Memory B cell (primary cell): ENCODE measurements around the gene FAM131B.

Source experiments
- ATAC-seq: fragments of 150-1000 bp; cut with Tn5 transposase; 2 replicates; pipeline ENCODE4 v1.10.0; 2021; ENCODE audit warnings: low read depth, mild to moderate bottlenecking, moderate library complexity
- DNase-seq, 2 donors: peaks; one replicate each; pipeline ENCODE4 v3.0.0; 2022; ENCODE audit warnings: low spot score in 2 of 2
- H3K27ac Mint-ChIP-seq: one replicate; pipeline ENCODE4 v1.8.0; 2022; ENCODE audit warnings: mild to moderate bottlenecking, moderate library complexity, mixed read lengths
- H3K27me3 Mint-ChIP-seq: one replicate; pipeline ENCODE4 v1.8.0; 2022; ENCODE audit warnings: mixed read lengths
- H3K36me3 Mint-ChIP-seq: one replicate; pipeline ENCODE4 v1.8.0; 2022; ENCODE audit warnings: mild to moderate bottlenecking, mixed read lengths
- H3K4me1 Mint-ChIP-seq: one replicate; pipeline ENCODE4 v1.8.0; 2022; ENCODE audit warnings: mixed read lengths
- H3K4me3 Mint-ChIP-seq: one replicate; pipeline ENCODE4 v1.8.0; 2022; ENCODE audit warnings: mild to moderate bottlenecking, moderate library complexity, mixed read lengths
- H3K9me3 Mint-ChIP-seq: one replicate; pipeline ENCODE4 v1.8.0; 2022; ENCODE audit warnings: mixed read lengths

Gene FAM131B

DNA sequence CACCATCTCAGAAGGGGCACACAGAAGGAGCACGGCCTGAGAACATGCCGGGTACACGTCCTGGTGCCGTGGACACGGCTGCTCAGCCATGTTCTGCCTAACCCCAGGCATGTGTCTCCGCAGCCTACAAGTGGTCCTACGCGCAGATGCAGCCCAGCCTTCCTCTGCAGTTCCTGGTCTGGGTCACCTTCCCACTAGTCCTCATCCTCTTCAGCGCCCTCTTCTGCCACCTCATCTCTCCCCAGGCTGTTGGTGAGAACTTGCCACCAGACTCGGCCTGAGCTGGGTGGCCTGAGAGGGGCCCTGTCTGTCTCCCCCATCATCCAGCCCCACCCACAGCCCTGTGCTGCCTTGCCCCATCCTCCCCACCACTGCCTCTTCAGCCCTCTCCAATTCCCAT lies 41.3 kb downstream of the FAM131B start:
- H3K27ac Mint-ChIP-seq: no peak overlapping the region
- ATAC-seq (no peak), DNase-seq (no peak)
- H3K4me3 Mint-ChIP-seq: no peak overlapping the region
- peaks cover 23% of the 10 kb centered on the region for H3K4me1 Mint-ChIP-seq
- H3K9me3 Mint-ChIP-seq: no peaks in the 10 kb centered on the region
- no peaks in the 10 kb centered on the region for H3K36me3 Mint-ChIP-seq
- H3K27me3 Mint-ChIP-seq: no peaks in the 10 kb centered on the region

- Mint-ChIP-seq H3K27me3 (no peaks in the 10 kb centered on the region), H3K9me3 (no peaks in the 10 kb centered on the region), H3K27ac (no peak overlapping the region), H3K36me3 (no peaks in the 10 kb centered on the region), H3K4me1 (peaks cover 21% of the 10 kb centered on the region), H3K4me3 (no peak overlapping the region)
- ATAC-seq (no peak), DNase-seq (no peak)
These were observed 41.9 kb downstream of the FAM131B start for GRCh38 chr7:143320620-143321019.

GRCh38 chr7:143318661-143319060 lies 43.9 kb downstream of the FAM131B start:
- H3K36me3 Mint-ChIP-seq: no peaks in the 10 kb centered on the region
- no peak overlapping the region for H3K4me3 Mint-ChIP-seq
- peaks cover 4% of the 10 kb centered on the region for H3K4me1 Mint-ChIP-seq
- no peaks in the 10 kb centered on the region for H3K27me3 Mint-ChIP-seq
- DNase-seq: no peak
- no peaks in the 10 kb centered on the region for H3K9me3 Mint-ChIP-seq
- no peak for ATAC-seq
- no peak overlapping the region for H3K27ac Mint-ChIP-seq

DNA sequence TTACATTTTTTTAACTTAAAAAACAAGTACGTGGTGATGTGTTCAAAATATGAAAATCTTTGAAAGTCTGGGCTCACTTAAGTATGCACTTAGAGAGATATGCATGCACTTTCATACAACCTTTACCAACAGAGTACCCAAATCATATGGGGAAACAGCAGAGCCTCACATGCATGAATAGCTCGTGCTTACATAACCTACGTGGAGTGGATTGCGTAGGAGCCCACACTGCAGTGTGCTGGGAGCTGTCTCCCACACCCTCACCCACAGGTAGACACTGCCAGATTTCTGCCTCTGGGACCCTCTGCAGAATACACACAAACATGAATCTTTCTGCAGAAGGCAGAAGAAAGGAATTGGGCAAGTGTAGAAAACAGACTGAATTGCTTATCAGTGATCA lies 46.0 kb downstream of the FAM131B start:
- no peaks in the 10 kb centered on the region for H3K9me3 Mint-ChIP-seq
- H3K27ac Mint-ChIP-seq: no peak overlapping the region
- ATAC-seq: no peak

GRCh38 chr7:143315776-143316175 lies 46.7 kb downstream of the FAM131B start, which contains the start of gene CLCN1:
Gene CLCN1, plus strand, starts transcription at chr7:143316111. Its CDS starts 102 bp downstream, at chr7:143316213.
- Mint-ChIP-seq H3K27ac (no peak within 1 kb of the TSS), H3K27me3 (no peaks in the 10 kb centered on the region), H3K36me3 (no peaks in the 10 kb centered on the region), H3K4me3 (no peak within 1 kb of the TSS), H3K4me1 (peaks cover under 1% of the 10 kb centered on the region), H3K9me3 (no peaks in the 10 kb centered on the region)
- ATAC-seq: no peak
- DNase-seq: no peak

More for the DNA sequence above, 46.0 kb downstream of the FAM131B start:
- Mint-ChIP-seq H3K27me3 (no peaks in the 10 kb centered on the region), H3K4me3 (no peak overlapping the region), H3K36me3 (no peaks in the 10 kb centered on the region), H3K4me1 (no peaks in the 10 kb centered on the region)
- no peak for DNase-seq

GRCh38 chr7:143314127-143314526 lies 48.4 kb downstream of the FAM131B start:
- Mint-ChIP-seq H3K27me3 (no peaks in the 10 kb centered on the region), H3K4me3 (no peak overlapping the region), H3K4me1 (peaks cover 6% of the 10 kb centered on the region), H3K9me3 (no peaks in the 10 kb centered on the region), H3K36me3 (no peaks in the 10 kb centered on the region), H3K27ac (no peak overlapping the region)
- DNase-seq (no peak), ATAC-seq (no peak)

GRCh38 chr7:143308632-143309031 lies 53.9 kb downstream of the FAM131B start:
- H3K27ac Mint-ChIP-seq: peak overlapping the region; percentile 74
- H3K27me3 Mint-ChIP-seq: no peaks in the 10 kb centered on the region
- no peak for ATAC-seq
- H3K9me3 Mint-ChIP-seq: no peaks in the 10 kb centered on the region
- H3K4me1 Mint-ChIP-seq: peaks cover 16% of the 10 kb centered on the region
- peaks cover 32% of the 10 kb centered on the region for H3K36me3 Mint-ChIP-seq
- no peak for DNase-seq
- H3K4me3 Mint-ChIP-seq: no peak overlapping the region

DNA sequence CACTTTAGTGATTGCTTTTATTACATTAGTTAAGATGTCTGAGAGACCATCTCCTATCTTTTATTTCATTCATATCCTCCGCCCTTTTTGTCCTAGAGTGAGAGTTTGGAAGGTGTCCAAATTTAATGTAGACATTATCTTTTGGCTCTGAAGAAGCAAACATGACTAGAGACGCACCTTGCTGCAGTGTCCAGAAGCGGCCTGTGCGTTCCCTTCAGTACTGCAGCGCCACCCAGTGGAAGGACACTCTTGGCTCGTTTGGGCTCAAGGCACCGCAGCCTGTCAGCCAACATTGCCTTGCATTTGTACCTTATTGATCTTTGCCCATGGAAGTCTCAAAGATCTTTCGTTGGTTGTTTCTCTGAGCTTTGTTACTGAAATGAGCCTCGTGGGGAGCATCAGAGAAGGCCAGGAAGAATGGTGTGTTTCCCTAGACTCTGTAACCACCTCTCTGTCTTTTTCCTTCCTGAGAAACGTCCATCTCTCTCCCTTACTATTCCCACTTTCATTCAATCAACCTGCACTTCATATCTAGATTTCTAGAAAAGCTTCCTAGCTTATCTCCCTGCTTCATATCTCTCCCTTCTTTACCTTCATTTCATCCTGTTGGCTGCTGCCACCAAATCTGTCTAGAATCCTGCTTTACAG lies 57.0 kb downstream of the FAM131B start:
- peaks cover 22% of the 10 kb centered on the region for H3K4me1 Mint-ChIP-seq

DNA sequence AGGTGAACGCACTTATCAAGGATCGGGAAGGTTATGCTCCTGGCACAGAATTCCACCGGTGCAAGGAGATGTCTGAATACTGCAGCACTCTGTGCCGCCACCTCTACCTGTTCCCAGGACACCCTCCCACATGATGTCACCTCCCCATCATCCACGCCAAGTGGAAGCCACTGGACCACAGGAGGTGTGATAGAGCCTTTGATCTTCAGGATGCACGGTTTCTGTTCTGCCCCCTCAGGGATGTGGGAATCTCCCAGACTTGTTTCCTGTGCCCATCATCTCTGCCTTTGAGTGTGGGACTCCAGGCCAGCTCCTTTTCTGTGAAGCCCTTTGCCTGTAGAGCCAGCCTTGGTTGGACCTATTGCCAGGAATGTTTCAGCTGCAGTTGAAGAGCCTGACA lies 57.6 kb downstream of the FAM131B start:
- H3K27ac Mint-ChIP-seq: no peak overlapping the region
- H3K36me3 Mint-ChIP-seq: peaks cover 57% of the 10 kb centered on the region
- H3K9me3 Mint-ChIP-seq: no peaks in the 10 kb centered on the region
- ATAC-seq (no peak), DNase-seq (no peak)
- no peaks in the 10 kb centered on the region for H3K27me3 Mint-ChIP-seq
- no peak overlapping the region for H3K4me3 Mint-ChIP-seq
- H3K4me1 Mint-ChIP-seq: peaks cover 23% of the 10 kb centered on the region

More for the DNA sequence above, 57.0 kb downstream of the FAM131B start:
- no peak overlapping the region for H3K4me3 Mint-ChIP-seq
- H3K9me3 Mint-ChIP-seq: no peaks in the 10 kb centered on the region
- DNase-seq (peak; percentile 51 to 54), ATAC-seq (peak; percentile 78)
- H3K36me3 Mint-ChIP-seq: peaks cover 53% of the 10 kb centered on the region
- no peaks in the 10 kb centered on the region for H3K27me3 Mint-ChIP-seq
- H3K27ac Mint-ChIP-seq: peak overlapping the region; percentile 58

DNA sequence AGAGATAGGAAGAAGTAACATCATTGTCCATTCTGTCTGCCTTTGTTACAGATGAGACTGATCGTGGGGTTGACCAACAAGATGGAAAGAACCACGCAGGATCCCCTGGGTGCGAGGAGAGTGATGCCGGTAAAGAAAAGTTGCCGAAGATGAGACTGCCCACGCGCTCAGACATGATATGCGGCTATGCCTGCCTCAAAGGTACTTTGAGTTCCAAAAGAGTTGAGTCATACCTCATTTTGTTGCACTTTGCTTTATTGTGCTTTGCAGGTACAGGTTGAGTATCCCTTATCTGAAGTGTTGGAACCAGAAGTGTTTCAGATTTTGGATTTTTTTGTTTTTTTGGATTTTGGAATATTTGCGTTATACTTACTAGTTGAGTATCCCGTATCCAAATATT lies 58.8 kb downstream of the FAM131B start:
- Mint-ChIP-seq H3K27ac (no peak overlapping the region), H3K4me3 (no peak overlapping the region), H3K36me3 (peaks cover 59% of the 10 kb centered on the region), H3K27me3 (no peaks in the 10 kb centered on the region), H3K4me1 (peaks cover 26% of the 10 kb centered on the region), H3K9me3 (no peaks in the 10 kb centered on the region)
- DNase-seq: no peak
- no peak for ATAC-seq
